Body of pancreas (tissue), 4 donors: ENCODE measurements around the gene TFCP2L1. TPM values are rescaled to one million over a fixed set of nuclear protein-coding genes. Genes with fewer than 3 reads are reported as not detected.

ENCODE experiments used
- ATAC-seq: fragments of 150-250 bp; one replicate; pipeline ENCODE4 v1.9.1; 2016
- DNase-seq, 4 donors: peaks; one replicate each; pipeline ENCODE4 v3.0.0-alpha.2; 2019
- H3K27ac ChIP-seq, 4 donors: fragments of 200-600 bp; sonication (generic); 1 replicate in 3 of 4; 2 replicates in 1 of 4; pipeline versions ENCODE4 v1.5.1 to v1.6.1; 2016 to 2019; ENCODE audit warnings: mild to moderate bottlenecking in 1 of 4, mixed read lengths in 1 of 4, moderate library complexity in 1 of 4
- H3K27me3 ChIP-seq, 2 donors: fragments of 200-600 bp; sonication (generic); one replicate each; pipeline ENCODE4 v1.6.0; 2016; ENCODE audit warnings: mild to moderate bottlenecking in 1 of 2
- H3K36me3 ChIP-seq, 2 donors: fragments of 200-600 bp; sonication (generic); replicated peaks in 1 of 2; 2 replicates each; pipeline ENCODE4 v1.5.1; 2016; ENCODE audit warnings: low read depth in 2 of 2; ENCODE audit not compliant: insufficient read depth in 1 of 2
- H3K4me1 ChIP-seq: fragments of 200-600 bp; sonication (generic); one replicate; pipeline ENCODE4 v1.6.0; 2016
- H3K4me3 ChIP-seq, 2 donors: fragments of 200-600 bp; sonication (generic); 1 replicate in 1 of 2; 2 replicates in 1 of 2; pipeline ENCODE4 v1.5.1; 2016 to 2019
- H3K9me3 ChIP-seq, 3 donors: fragments of 200-600 bp; sonication (generic); 1 replicate in 2 of 3; 2 replicates in 1 of 3; pipeline ENCODE4 v1.5.1; 2016
- CTCF ChIP-seq, 7 experiments: fragments of 450-650 bp in 4 of 7; fragments of 200-600 bp in 3 of 7; sonication (generic) in 3 of 7; IDR thresholded peaks; one replicate each; pipeline ENCODE4 v1.5.1; 2016 to 2019; ENCODE audit warnings: antibody characterized with exemption in 7 of 7
- POLR2A ChIP-seq, 3 donors: fragments of 450-650 bp; IDR thresholded peaks; one replicate each; pipeline ENCODE4 v1.6.1; 2016; ENCODE audit warnings: antibody characterized with exemption in 3 of 3, mild to moderate bottlenecking in 2 of 3
- WGBS, 2 donors: methylation state at CpG; one replicate each; pipeline ENCODE4 v1.1.5; 2017; 5-methylcytosine and 5-hydroxymethylcytosine counted together
- intact Hi-C: fragments of 100-400 bp; cut with DNase I; formaldehyde crosslinking; loops from one replicate; pipeline ENCODE4 v1.15.1; 2023
- total RNA-seq, 2 donors: library from RNA; depleted of rRNA; stranded (reverse); fragments of >200 nt; gene quantifications; one replicate each; pipeline ENCODE4 v1.1.0, GENCODE V29; 2016

TFCP2L1 gene
- total RNA-seq, 2 donors from 2014 or later: 4.6 to 8.3 TPM

- intact Hi-C loops: no loop called here
- ATAC-seq: no peak
- no peaks in the 10 kb centered on the region for H3K9me3 ChIP-seq
- H3K4me3 ChIP-seq: no peak overlapping the region
- no peaks in the 10 kb centered on the region for H3K4me1 ChIP-seq
- 92 to 93% methylated on average over 8 to 11 of the region's 11 CpGs for WGBS, 2 donors
- no peak overlapping the region for H3K27ac ChIP-seq
- H3K36me3 ChIP-seq: no peaks in the 10 kb centered on the region
- H3K27me3 ChIP-seq: peaks cover 0 to 3% of the 10 kb centered on the region in 2 donors
- TF ChIP-seq CTCF (IDR thresholded peaks at IDR 0.05): no peak
- TF ChIP-seq POLR2A (IDR thresholded peaks at IDR 0.05): no peak
- DNase-seq: no peak
Measured at GRCh38 chr2:121202541-121203310, 82.3 kb downstream of the TFCP2L1 start.

- intact Hi-C loops: no loop called here
- no peak overlapping the region for H3K4me3 ChIP-seq
Measured at GRCh38 chr2:121201796-121202195, 83.2 kb downstream of the TFCP2L1 start.

GRCh38 chr2:121200419-121201315 is 84.3 kb downstream of the TFCP2L1 start:
- DNase-seq (no peak), ATAC-seq (no peak)
- WGBS, 2 donors: 92% methylated on average over 12 to 14 of the region's 14 CpGs
- H3K36me3 ChIP-seq: no peaks in the 10 kb centered on the region
- no peaks in the 10 kb centered on the region for H3K9me3 ChIP-seq
- TF ChIP-seq POLR2A (IDR thresholded peaks at IDR 0.05) (no peak), CTCF (IDR thresholded peaks at IDR 0.05) (no peak)
- intact Hi-C loops: no loop called here
- H3K4me1 ChIP-seq: no peaks in the 10 kb centered on the region
- no peak overlapping the region for H3K27ac ChIP-seq
- H3K27me3 ChIP-seq: no peaks in the 10 kb centered on the region
- no peak overlapping the region for H3K4me3 ChIP-seq

More at GRCh38 chr2:121201796-121202195, 83.2 kb downstream of the TFCP2L1 start:
- 84 to 93% methylated on average over 3 of the region's 3 CpGs for whole genome bisulfite sequencing, 2 donors
- ATAC-seq (no peak), DNase-seq (no peak)
- H3K27me3 ChIP-seq: peaks cover 0 to 3% of the 10 kb centered on the region in 2 donors
- TF ChIP-seq POLR2A (IDR thresholded peaks at IDR 0.05) (no peak), CTCF (IDR thresholded peaks at IDR 0.05) (no peak)
- H3K36me3 ChIP-seq: no peaks in the 10 kb centered on the region
- H3K9me3 ChIP-seq: no peaks in the 10 kb centered on the region
- no peak overlapping the region for H3K27ac ChIP-seq
- no peaks in the 10 kb centered on the region for H3K4me1 ChIP-seq

- no peak for TF ChIP-seq CTCF (IDR thresholded peaks at IDR 0.05)
- no peak for TF ChIP-seq POLR2A (IDR thresholded peaks at IDR 0.05)
- Histone ChIP-seq H3K27ac (no peak overlapping the region), H3K4me3 (no peak overlapping the region), H3K9me3 (no peaks in the 10 kb centered on the region), H3K36me3 (no peaks in the 10 kb centered on the region), H3K4me1 (no peaks in the 10 kb centered on the region), H3K27me3 (no peaks in the 10 kb centered on the region)
- WGBS, 2 donors: 92 to 96% methylated on average over 6 to 8 of the region's 8 CpGs
- intact Hi-C loops: no loop called here
- no peak for ATAC-seq
- no peak for DNase-seq
Measured at GRCh38 chr2:121200011-121200347, 85.0 kb downstream of the TFCP2L1 start.
